IPS-18c (cell line): ENCODE measurements around the gene MT1H.

Source experiments
- H3K4me3 ChIP-seq: 2 replicates; pipeline ENCODE4 v1.7.0; 2013; ENCODE audit warnings: low read depth, mild to moderate bottlenecking, low read length, moderate library complexity; ENCODE audit not compliant: insufficient read depth
- H3K9me3 ChIP-seq: one replicate; pipeline ENCODE4 v1.6.1; 2013; ENCODE audit warnings: mild to moderate bottlenecking, low read length, moderate library complexity; ENCODE audit not compliant: control insufficient read depth, insufficient read depth

Gene MT1H

GRCh38 chr16:56633535-56633934 is 36.1 kb upstream of the MT1H start:
- no peaks in the 10 kb centered on the region for H3K9me3 ChIP-seq
- H3K4me3 ChIP-seq: no peak overlapping the region

DNA sequence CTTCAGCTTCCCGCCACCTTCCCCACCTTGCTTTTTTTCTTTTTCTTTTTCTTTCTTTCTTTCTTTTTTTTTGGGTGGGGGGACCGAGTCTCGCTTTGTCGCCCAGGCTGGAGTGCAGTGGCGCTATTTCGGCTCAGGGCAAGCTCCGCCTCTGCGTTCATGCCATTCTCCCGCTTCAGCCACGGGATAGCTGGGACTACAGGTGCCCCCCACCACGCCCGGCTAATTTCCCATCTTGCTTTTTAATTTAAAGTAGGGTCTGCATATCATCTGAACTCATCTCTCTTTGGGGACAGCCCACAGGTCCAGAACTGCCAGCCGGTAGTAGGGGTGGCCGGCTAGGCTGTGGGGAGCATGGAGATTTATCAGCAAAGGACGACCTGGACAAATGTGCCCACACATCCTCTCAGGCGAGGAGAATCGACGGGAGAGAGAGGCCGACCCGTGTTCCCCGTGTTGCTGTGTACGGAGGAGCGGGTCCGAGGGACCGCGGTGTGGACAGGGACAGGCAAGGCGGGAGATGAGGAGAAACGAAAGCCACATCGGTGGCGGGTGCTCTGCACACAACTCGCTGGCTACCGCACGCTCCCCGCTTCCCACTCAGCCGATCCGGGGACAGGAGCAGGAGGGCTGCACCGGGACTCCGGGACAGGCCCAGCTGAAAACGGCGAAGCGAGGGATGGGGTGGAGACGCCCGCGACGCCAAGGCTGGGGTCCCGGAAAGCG is 34.7 kb upstream of the MT1H start:
- H3K4me3 ChIP-seq: peak overlapping the region; percentile 11; the same call in 1 of the 2 replicates
- no peaks in the 10 kb centered on the region for H3K9me3 ChIP-seq

GRCh38 chr16:56635441-56635967 is 34.1 kb upstream of the MT1H start:
- peak overlapping the region; percentile 11; the same call in 1 of the 2 replicates for H3K4me3 ChIP-seq

DNA sequence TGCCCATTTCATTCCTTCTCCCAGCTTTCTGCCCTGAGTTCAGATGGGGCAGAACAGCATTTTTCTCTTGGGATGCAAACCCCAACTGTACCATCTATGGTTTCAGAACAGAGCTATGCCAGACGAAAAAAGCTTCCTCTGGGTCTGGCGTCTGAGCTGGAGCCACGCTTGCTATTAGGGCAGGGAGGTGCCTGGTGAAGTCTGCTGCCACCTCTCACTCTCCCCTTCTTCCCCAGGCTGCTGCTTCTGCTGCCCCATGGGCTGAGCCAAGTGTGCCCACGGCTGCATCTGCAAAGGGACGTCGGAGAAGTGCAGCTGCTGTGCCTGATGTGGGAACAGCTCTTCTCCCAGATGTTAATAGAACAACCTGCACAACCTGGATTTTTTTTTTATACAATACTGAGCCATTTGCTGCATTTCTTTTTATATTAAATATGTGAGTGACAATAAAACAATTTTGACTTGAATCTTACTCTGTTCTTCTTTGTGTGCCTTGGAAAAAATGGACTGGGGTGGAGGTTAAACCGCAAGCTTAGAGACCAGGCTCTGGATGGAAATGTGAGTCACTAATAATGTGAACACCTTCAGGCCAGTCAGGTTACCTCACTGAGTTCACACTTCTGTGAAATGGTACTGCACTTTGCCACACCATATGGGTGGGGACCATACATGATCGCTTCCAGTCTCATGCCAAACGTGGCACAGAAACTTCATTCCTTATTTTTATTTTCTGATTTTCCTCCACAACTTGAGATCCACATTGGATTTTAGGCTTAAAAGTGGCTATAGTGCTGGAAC is 32.8 kb upstream of the MT1H start:
- H3K9me3 ChIP-seq: no peaks in the 10 kb centered on the region

More at GRCh38 chr16:56635441-56635967, 34.1 kb upstream of the MT1H start:
- H3K9me3 ChIP-seq: no peaks in the 10 kb centered on the region

GRCh38 chr16:56637814-56638750 is 31.5 kb upstream of the MT1H start, which contains the start of gene MT1A:
Gene MT1A, plus strand, starts transcription at chr16:56638666. Its CDS starts 73 bp downstream, at chr16:56638739.
- Histone ChIP-seq H3K4me3 (peak within 1 kb of the TSS; percentile 53), H3K9me3 (no peaks in the 10 kb centered on the region)

More for the DNA sequence above, 32.8 kb upstream of the MT1H start:
- no peak overlapping the region for H3K4me3 ChIP-seq

DNA sequence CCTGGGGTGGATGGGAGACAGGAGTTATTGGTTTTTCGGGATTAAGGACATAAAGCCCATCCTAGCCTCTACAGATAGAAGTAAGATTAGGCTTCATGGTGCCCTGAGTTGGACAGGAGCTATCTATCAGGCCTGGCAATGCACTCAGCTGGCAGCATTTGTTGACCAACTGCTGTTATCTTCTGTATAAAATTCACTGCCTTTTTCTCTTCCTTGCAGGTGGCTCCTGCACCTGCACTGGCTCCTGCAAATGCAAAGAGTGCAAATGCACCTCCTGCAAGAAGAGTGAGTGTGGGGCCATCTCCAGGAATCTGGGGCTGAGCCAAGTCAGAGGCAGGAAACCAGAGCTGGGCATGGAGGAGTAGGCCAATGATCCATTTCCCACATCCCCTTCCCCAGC is 30.6 kb upstream of the MT1H start:
- Histone ChIP-seq H3K4me3 (no peak overlapping the region; the same call in 1 of the 2 replicates), H3K9me3 (no peaks in the 10 kb centered on the region)

DNA sequence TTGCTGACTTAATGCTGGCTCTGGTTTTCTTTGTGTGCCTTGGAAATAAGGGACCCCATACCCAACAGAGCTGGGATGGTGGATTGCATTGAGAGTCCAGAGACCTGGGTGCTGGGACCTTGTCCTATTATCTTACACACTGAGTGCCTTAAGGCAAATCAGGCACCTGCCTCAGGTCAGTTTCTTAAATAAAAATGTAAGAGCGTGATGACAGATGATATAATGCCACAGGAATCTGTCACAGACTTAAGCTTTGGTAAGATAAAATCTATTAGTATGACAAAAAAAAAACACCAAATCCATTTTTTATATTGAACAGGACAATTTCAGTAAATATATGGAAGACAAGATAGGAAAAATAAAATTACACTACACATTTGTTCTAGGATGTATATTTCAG is 29.5 kb upstream of the MT1H start:
- H3K9me3 ChIP-seq: no peaks in the 10 kb centered on the region
- no peak overlapping the region for H3K4me3 ChIP-seq

DNA sequence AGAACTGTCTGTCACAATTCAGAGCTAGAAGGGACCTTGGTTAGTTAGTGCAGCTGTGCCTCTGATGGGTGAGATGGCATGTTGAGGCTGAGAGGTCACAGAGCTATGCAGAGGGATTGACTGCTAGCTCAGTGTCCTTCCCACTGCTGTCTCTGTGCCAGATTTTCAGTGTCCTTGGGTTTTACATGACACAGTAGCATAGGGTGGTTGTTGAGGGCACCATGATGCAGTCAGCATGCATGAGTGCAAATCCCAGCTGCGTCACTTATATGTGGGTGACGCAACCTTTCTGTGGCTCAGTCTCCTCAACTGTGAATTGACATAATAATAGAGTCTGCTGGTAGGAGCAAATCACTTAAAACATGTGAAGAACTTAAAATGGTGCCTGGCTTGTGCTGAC is 28.4 kb upstream of the MT1H start:
- no peak overlapping the region for H3K4me3 ChIP-seq
- no peaks in the 10 kb centered on the region for H3K9me3 ChIP-seq

GRCh38 chr16:56643080-56643778 is 26.4 kb upstream of the MT1H start:
- Histone ChIP-seq H3K9me3 (no peaks in the 10 kb centered on the region), H3K4me3 (peak overlapping the region; percentile 37; the same call in 1 of the 2 replicates)

GRCh38 chr16:56643833-56644232 is 25.8 kb upstream of the MT1H start:
- peak overlapping the region; percentile 37; the same call in 1 of the 2 replicates for H3K4me3 ChIP-seq
- H3K9me3 ChIP-seq: no peaks in the 10 kb centered on the region

GRCh38 chr16:56645311-56645710 is 24.3 kb upstream of the MT1H start:
- no peaks in the 10 kb centered on the region for H3K9me3 ChIP-seq
- H3K4me3 ChIP-seq: no peak overlapping the region

GRCh38 chr16:56645838-56646237 is 23.8 kb upstream of the MT1H start:
- no peaks in the 10 kb centered on the region for H3K9me3 ChIP-seq
- no peak overlapping the region for H3K4me3 ChIP-seq

- peak overlapping the region; percentile 15 for H3K4me3 ChIP-seq
- no peaks in the 10 kb centered on the region for H3K9me3 ChIP-seq
Observed at GRCh38 chr16:56647641-56648431, 21.8 kb upstream of the MT1H start.

DNA sequence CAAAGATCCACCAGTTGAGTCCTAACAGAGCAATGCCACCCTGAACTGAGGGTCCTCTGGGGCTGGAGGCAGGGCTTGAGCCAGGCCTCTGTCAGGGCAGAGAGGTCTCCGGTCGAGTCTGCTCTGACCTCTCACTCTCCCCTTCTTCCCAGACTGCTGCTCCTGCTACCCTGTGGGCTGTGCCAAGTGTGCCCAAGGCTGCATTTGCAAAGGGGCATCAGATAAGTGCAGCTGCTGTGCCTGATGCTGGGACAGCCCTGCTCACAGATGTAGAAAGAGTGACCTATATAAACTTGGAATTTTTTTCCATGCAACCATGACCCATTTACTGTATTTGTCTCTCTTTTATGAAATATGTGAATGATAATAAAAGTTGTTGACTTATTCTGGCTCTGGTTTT is 20.3 kb upstream of the MT1H start:
- no peak overlapping the region for H3K4me3 ChIP-seq

DNA sequence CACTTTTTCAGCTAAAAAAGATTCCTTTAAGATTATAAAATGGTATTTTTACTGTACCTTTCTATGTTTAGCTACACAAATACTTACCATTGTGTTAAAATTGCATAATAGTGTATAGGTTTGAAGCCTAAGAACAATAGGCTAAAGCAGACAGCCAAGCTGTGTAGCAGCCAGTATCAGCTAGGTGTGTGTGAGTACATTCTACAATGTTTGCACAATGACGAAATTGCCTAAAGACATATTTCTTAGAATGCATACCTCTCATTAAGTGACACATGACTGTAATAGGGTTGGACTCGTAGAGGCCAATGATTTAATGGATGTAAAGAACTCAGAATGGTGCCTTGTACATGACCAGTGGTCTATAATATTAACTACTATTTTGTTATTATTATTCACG is 19.8 kb upstream of the MT1H start:
- no peak overlapping the region for H3K4me3 ChIP-seq
- no peaks in the 10 kb centered on the region for H3K9me3 ChIP-seq

More for the DNA sequence above, 20.3 kb upstream of the MT1H start:
- no peaks in the 10 kb centered on the region for H3K9me3 ChIP-seq

DNA sequence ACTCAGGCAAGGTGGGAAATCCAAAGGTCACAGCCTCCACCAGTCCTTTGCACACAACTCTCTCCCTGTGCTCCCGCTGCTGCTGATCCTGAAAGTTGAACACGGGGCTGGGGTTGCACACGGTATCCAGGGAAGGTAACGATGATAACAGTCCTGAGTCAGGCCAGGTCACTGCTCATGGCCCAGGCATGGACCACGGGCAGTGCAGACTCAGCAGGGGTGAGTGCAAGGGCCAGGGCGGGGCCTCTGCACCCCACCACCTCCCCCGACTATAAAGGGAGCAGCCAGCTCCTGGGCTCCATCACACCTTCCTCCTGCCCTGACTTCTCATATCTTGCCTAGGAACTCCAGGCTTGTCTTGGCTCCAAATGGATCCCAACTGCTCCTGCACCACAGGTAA is 18.0 kb upstream of the MT1H start, which contains the start of gene MT1B:
TSS of gene MT1B (plus strand) at position 301 of the 400 bp plus-strand sequence. CDS start at position 369, 68 bp downstream.
- Histone ChIP-seq H3K9me3 (no peaks in the 10 kb centered on the region), H3K4me3 (no peak within 1 kb of the TSS)
